K562 (cell line): ENCODE results near the gene NDUFAB1. TPM values are rescaled to one million over a fixed set of nuclear protein-coding genes. Genes with fewer than 3 reads are reported as not detected.
A peak's percentile ranks its signal among the peaks of the same experiment; 100 is the strongest.

Source experiments
- ATAC-seq: fragments of 200-7000 bp; cut with Tn5 transposase; 3 replicates; pipeline ENCODE4 v1.9.1; 2020; ENCODE audit warnings: moderate library complexity
- Bru-seq: library from RNA; stranded (reverse); fragments of 400-500 nt; gene quantifications from one replicate; lab custom pipeline; 2021; lab: Mats Ljungman, UMichigan
- BruChase-seq, 2 experiments: library from RNA; stranded (reverse); fragments of 400-500 nt; gene quantifications; one replicate each; lab custom pipeline; 2021; lab: Mats Ljungman, UMichigan
- BruUV-seq: library from RNA; stranded (reverse); fragments of 400-500 nt; replicated peaks from 2 replicates; lab custom pipeline; 2021; lab: Mats Ljungman, UMichigan
- CTCF ChIA-PET: fragments of 300-600 bp; formaldehyde crosslinking; extraction: SDS; loops from one replicate; lab custom pipeline; 2021; ENCODE audit warnings: low intra/inter-chr PET ratio; lab: Yijun Ruan, JAX
- POLR2A ChIA-PET: fragments of 300-600, 350-650 bp; sonication (Branson Sonifier 250); formaldehyde crosslinking; extraction: SDS; loops from one replicate; lab custom pipeline; 2021; ENCODE audit warnings: antibody characterized with exemption, inconsistent platforms; lab: Yijun Ruan, JAX
- DNase-seq, 4 experiments: peaks; one replicate each; pipeline versions ENCODE4 v3.0.0 to v3.0.0-alpha.2; 2011 to 2018; ENCODE audit warnings: low spot score in 3 of 4, mixed read lengths in 3 of 4; ENCODE audit errors: extremely low read depth in 1 of 4
- FAIRE-seq: peaks from 2 replicates; lab custom pipeline; 2011; peaks lifted over from hg19 to GRCh38; lab: Jason Lieb, UNC
- H2AFZ ChIP-seq: 2 replicates; pipeline ENCODE4 v1.6.0; 2011; ENCODE audit warnings: low read depth, low read length, control low read depth, inconsistent platforms
- H3K27ac ChIP-seq: fragments of 200-600 bp; 3 replicates; pipeline ENCODE4 v1.8.0; 2011; ENCODE audit warnings: low read depth, mild to moderate bottlenecking, control low read depth, inconsistent platforms, low read length, moderate library complexity, mixed read lengths; ENCODE audit errors: extremely low read depth
- H3K27me3 ChIP-seq, 2 experiments: fragments of 300-600 bp in 1 of 2; 2 replicates in 1 of 2; 3 replicates in 1 of 2; pipeline versions ENCODE4 v1.6.0 to v1.8.0; 2011; ENCODE audit warnings: inconsistent platforms in 2 of 2, low read length in 2 of 2, mild to moderate bottlenecking in 1 of 2, mixed read lengths in 1 of 2, moderate library complexity in 1 of 2; ENCODE audit not compliant: control insufficient read depth in 2 of 2, insufficient read depth in 2 of 2
- H3K36me3 ChIP-seq: fragments of 300-600 bp; 3 replicates; pipeline ENCODE4 v1.8.0; 2011; ENCODE audit warnings: mild to moderate bottlenecking, low read length, inconsistent platforms; ENCODE audit not compliant: control insufficient read depth, insufficient read depth
- H3K4me1 ChIP-seq, 2 experiments: fragments of 200-600 bp in 1 of 2; replicated peaks in 1 of 2; 2 replicates in 1 of 2; 3 replicates in 1 of 2; pipeline versions ENCODE4 v1.5.1 to v1.8.0; 2011; ENCODE audit warnings: inconsistent platforms in 2 of 2, low read length in 2 of 2, mild to moderate bottlenecking in 1 of 2, mixed read lengths in 1 of 2, moderate library complexity in 1 of 2; ENCODE audit not compliant: control insufficient read depth in 2 of 2, insufficient read depth in 2 of 2
- H3K4me2 ChIP-seq: 2 replicates; pipeline ENCODE4 v1.6.1; 2011; ENCODE audit warnings: low read length, control low read depth, inconsistent platforms, mixed read lengths; ENCODE audit not compliant: insufficient read depth
- H3K4me3 ChIP-seq: fragments of 200-600 bp; sonication (generic), shearing (Covaris generic); 2 replicates; pipeline ENCODE4 v1.5.1; 2016; ENCODE audit warnings: control low read depth, inconsistent platforms
- H3K79me2 ChIP-seq: fragments of 200-600 bp; 3 replicates; pipeline ENCODE4 v1.8.0; 2011; ENCODE audit warnings: low read length, inconsistent platforms; ENCODE audit not compliant: control insufficient read depth, insufficient read depth
- H3K9ac ChIP-seq, 2 experiments: 2 replicates each; pipeline versions ENCODE4 v1.6.0 to v1.6.1; 2011; ENCODE audit warnings: low read depth in 2 of 2, low read length in 2 of 2, control low read depth in 1 of 2, inconsistent platforms in 1 of 2, mild to moderate bottlenecking in 1 of 2, mixed read lengths in 1 of 2; ENCODE audit not compliant: insufficient read depth in 1 of 2
- H3K9me1 ChIP-seq: one replicate; pipeline ENCODE4 v1.6.0; 2011; ENCODE audit warnings: inconsistent platforms, mild to moderate bottlenecking, low read length, moderate library complexity; ENCODE audit not compliant: control insufficient read depth, insufficient read depth
- H3K9me3 ChIP-seq: replicated peaks from 2 replicates; pipeline ENCODE4 v1.5.1; 2011; ENCODE audit warnings: low read depth, low read length, inconsistent platforms; ENCODE audit not compliant: control insufficient read depth, insufficient read depth
- H4K20me1 ChIP-seq: replicated peaks from 2 replicates; pipeline ENCODE4 v1.6.1; 2011; ENCODE audit warnings: low read length, inconsistent platforms, mixed read lengths; ENCODE audit not compliant: control insufficient read depth, insufficient read depth
- ARID2 ChIP-seq: fragments of 450-650 bp; IDR thresholded peaks from 2 replicates; pipeline ENCODE4 v1.6.1; 2017; ENCODE audit warnings: antibody characterized with exemption, mild to moderate bottlenecking
- CHD4 ChIP-seq: fragments of 200-600 bp; sonication (generic); IDR thresholded peaks from 3 replicates; pipeline ENCODE4 v1.6.1; 2012; ENCODE audit warnings: low read depth, mild to moderate bottlenecking, mixed read lengths, low read length, inconsistent platforms; ENCODE audit not compliant: insufficient read depth, insufficient replicate concordance, poor library complexity, severe bottlenecking
- HCFC1 ChIP-seq: IDR thresholded peaks from 2 replicates; pipeline ENCODE4 v1.6.1; 2012; ENCODE audit warnings: low read depth, low read length, improper control_type of control experiment
- KLF16 ChIP-seq: IDR thresholded peaks from 2 replicates; pipeline ENCODE4 v1.6.1; 2016; ENCODE audit warnings: antibody characterized with exemption
- LCOR ChIP-seq: sonication (generic); formaldehyde crosslinking; IDR thresholded peaks from 2 replicates; pipeline ENCODE4 v1.8.0; 2022; ENCODE audit warnings: mild to moderate bottlenecking, missing genetic modification reagents
- MYNN ChIP-seq, 2 experiments: sonication (generic); formaldehyde crosslinking in 1 of 2; IDR thresholded peaks; 2 replicates each; pipeline versions ENCODE4 v1.5.0 to v1.6.1; 2016 to 2020; ENCODE audit warnings: antibody characterized with exemption in 1 of 2, missing genetic modification reagents in 1 of 2
- NCOA1 ChIP-seq: fragments of 450-650 bp; IDR thresholded peaks from 2 replicates; pipeline ENCODE4 v1.6.1; 2016; ENCODE audit warnings: low read depth
- NR2C1 ChIP-seq, 2 experiments: fragments of 450-650 bp; IDR thresholded peaks; 2 replicates each; pipeline ENCODE4 v1.6.1; 2017; ENCODE audit warnings: mild to moderate bottlenecking in 2 of 2, antibody characterized with exemption in 1 of 2, inconsistent platforms in 1 of 2, missing compliant biosample characterization in 1 of 2, missing genetic modification characterization in 1 of 2
- RBM22 ChIP-seq: fragments of 200-400 bp; formaldehyde crosslinking; IDR thresholded peaks from 2 replicates; pipeline ENCODE4 v1.6.1; 2018; ENCODE audit warnings: low read length, low read depth; ENCODE audit not compliant: poor library complexity, severe bottlenecking
- TAF1 ChIP-seq: IDR thresholded peaks from 2 replicates; pipeline ENCODE4 v1.6.1; 2011; ENCODE audit warnings: mild to moderate bottlenecking, low read length, moderate library complexity; ENCODE audit not compliant: insufficient read depth, control insufficient read depth, severe bottlenecking; ENCODE audit errors: extremely low read depth
- TEAD4 ChIP-seq, 2 experiments: sonication (generic) in 1 of 2; formaldehyde crosslinking in 1 of 2; IDR thresholded peaks; 2 replicates each; pipeline versions ENCODE4 v1.6.1 to v1.8.0; 2012 to 2022; ENCODE audit warnings: borderline replicate concordance in 1 of 2, inconsistent platforms in 1 of 2, low read length in 1 of 2, mild to moderate bottlenecking in 1 of 2, missing genetic modification reagents in 1 of 2
- ZC3H8 ChIP-seq: fragments of 450-650 bp; IDR thresholded peaks from 2 replicates; pipeline ENCODE4 v1.6.1; 2017
- ZNF232 ChIP-seq: sonication (generic); formaldehyde crosslinking; IDR thresholded peaks from 2 replicates; pipeline ENCODE4 v1.8.0; 2022; ENCODE audit warnings: mild to moderate bottlenecking, missing genetic modification reagents
- ZNF764 ChIP-seq: fragments of 250-450 bp; sonication (Bioruptor Pico); IDR thresholded peaks from 2 replicates; pipeline ENCODE4 v1.4.0; 2020; ENCODE audit warnings: low read depth, mild to moderate bottlenecking, moderate library complexity
- WGBS: fragments of 100-300 bp; shearing (Covaris generic); methylation state at CpG from one replicate; pipeline ENCODE4 v1.1.6; 2016; ENCODE audit warnings: low coverage, mixed read lengths; ENCODE audit not compliant: insufficient coverage; ENCODE audit errors: missing lambda C conversion rate; 5-methylcytosine and 5-hydroxymethylcytosine counted together
- in situ Hi-C: fragments of 300-500 bp; cut with MboI; formaldehyde crosslinking; loops from 4 replicates; pipeline ENCODE4 v1.15.0; 2018; ENCODE audit warnings: inconsistent platforms, mixed read lengths
- intact Hi-C: fragments of 100-400 bp; cut with micrococcal nuclease; formaldehyde crosslinking; loops from 2 replicates; pipeline ENCODE4 v1.14.2; 2022
- long read RNA-seq, 3 experiments: library from polyadenylated mRNA in 2 of 3; library from RNA in 1 of 3; unstranded in 2 of 3; stranded (forward) in 1 of 3; transcript quantifications; one replicate each; pipeline ENCODE4 v2.0.0, GENCODE V29; 2019 to 2022
- polyA minus RNA-seq, 3 experiments: library from RNA; depleted of rRNA, polyadenylated mRNA; stranded (reverse); fragments of >200 nt; gene quantifications; 2 replicates each; pipeline ENCODE4 v1.2.3, GENCODE V29; 2011
- polyA plus RNA-seq, 8 experiments: library from polyadenylated mRNA; depleted of rRNA in 4 of 8; stranded (reverse) in 5 of 8; unstranded in 3 of 8; fragments of >200 nt; fragmentation: Nextera tagmentation in 2 of 8; fragmentation: Illumina TruSeq in 1 of 8; extraction: Ambion mirVana in 2 of 8; extraction: Trizol in 1 of 8; gene quantifications; 2 replicates each; pipeline versions ENCODE4 v1.2.1 to v1.2.3, GENCODE V29; 2011 to 2014; ENCODE audit warnings: inconsistent platforms in 1 of 8, missing spikeins in 1 of 8
- total RNA-seq, 7 experiments: library from RNA; depleted of rRNA in 6 of 7; stranded (reverse); fragments of >200 nt in 6 of 7; fragmentation: Illumina TruSeq in 2 of 7; extraction: Trizol in 2 of 7; gene quantifications; 2 replicates each; pipeline versions ENCODE4 v1.2.1 to v1.2.3, GENCODE V29; 2011 to 2021; ENCODE audit warnings: low replicate concordance in 1 of 7

Gene NDUFAB1
- total RNA-seq (2011; cell fraction: chromatin; rRNA removed; ENCODE audit: low replicate concordance): 39.9 and 62.7 TPM in 2 replicates
- total RNA-seq (2011; cell fraction: nucleolus; rRNA removed): 38.2 and 39.7 TPM in 2 replicates
- total RNA-seq (2011; cell fraction: nucleoplasm; rRNA removed): 52.5 and 65.8 TPM in 2 replicates
- total RNA-seq (2014; rRNA removed) (355 and 382 TPM in 2 replicates), total RNA-seq (2014; rRNA removed; fragmentation: Illumina TruSeq; extraction: Trizol) (234 and 245 TPM in 2 replicates), total RNA-seq (2015; rRNA removed; fragmentation: Illumina TruSeq; extraction: Trizol) (215 and 235 TPM in 2 replicates), total RNA-seq (2021) (238 and 260 TPM in 2 replicates), polyA plus RNA-seq (2011; rRNA removed) (246 and 317 TPM in 2 replicates), polyA plus RNA-seq (2014; fragmentation: Illumina TruSeq; extraction: Trizol) (143 and 182 TPM in 2 replicates), polyA plus RNA-seq (2014; fragmentation: Nextera tagmentation; extraction: Ambion mirVana) (100 to 1,000 TPM; 123 to 240 TPM), polyA plus RNA-seq (2014; rRNA removed) (481 and 558 TPM in 2 replicates), polyA minus RNA-seq (2011; rRNA and poly(A)+ RNA removed) (77.6 and 92.4 TPM in 2 replicates), Bru-seq, nascent RNA (percentile 88 among the genes with signal in this experiment), BruChase-seq, experiment 1, labeled RNA remaining after a 2-hour chase (percentile 93 among the genes with signal in this experiment), BruChase-seq, experiment 2, labeled RNA remaining after a 6-hour chase (percentile 91 among the genes with signal in this experiment)
- polyA plus RNA-seq (2011; cell fraction: cytosol; rRNA removed): 350 and 532 TPM in 2 replicates
- 78.8 and 89.0 TPM in 2 replicates for polyA plus RNA-seq (2011; cell fraction: nucleus; rRNA removed)
- 168 and 302 TPM in 2 replicates for polyA plus RNA-seq (2012)
- polyA minus RNA-seq (2011; cell fraction: cytosol; rRNA and poly(A)+ RNA removed): 86.8 and 89.9 TPM in 2 replicates
- polyA minus RNA-seq (2011; cell fraction: nucleus; rRNA and poly(A)+ RNA removed): 16.8 and 23.7 TPM in 2 replicates
- long read RNA-seq, experiment 1, transcript NDUFAB1-201 (5 exons, 717 nt): major isoform, 389 of 435 reads
- long read RNA-seq, experiment 1, partial matches to known transcripts: 35 of 435 reads
- long read RNA-seq, experiment 1, other reads (novel, unspliced or antisense): 7 of 435 reads
- long read RNA-seq, experiment 2, transcript NDUFAB1-201 (5 exons, 717 nt): major isoform, 280 of 300 reads
- long read RNA-seq, experiment 2, partial matches to known transcripts: 15 of 300 reads
- long read RNA-seq, experiment 2, other reads (novel, unspliced or antisense): 3 of 300 reads
- long read RNA-seq, experiment 3, transcript NDUFAB1-201 (5 exons, 717 nt): major isoform, 361 of 364 reads
- long read RNA-seq, experiment 3, partial matches to known transcripts: 0 of 364 reads
- long read RNA-seq, experiment 3, other reads (novel, unspliced or antisense): 2 of 364 reads

DNA sequence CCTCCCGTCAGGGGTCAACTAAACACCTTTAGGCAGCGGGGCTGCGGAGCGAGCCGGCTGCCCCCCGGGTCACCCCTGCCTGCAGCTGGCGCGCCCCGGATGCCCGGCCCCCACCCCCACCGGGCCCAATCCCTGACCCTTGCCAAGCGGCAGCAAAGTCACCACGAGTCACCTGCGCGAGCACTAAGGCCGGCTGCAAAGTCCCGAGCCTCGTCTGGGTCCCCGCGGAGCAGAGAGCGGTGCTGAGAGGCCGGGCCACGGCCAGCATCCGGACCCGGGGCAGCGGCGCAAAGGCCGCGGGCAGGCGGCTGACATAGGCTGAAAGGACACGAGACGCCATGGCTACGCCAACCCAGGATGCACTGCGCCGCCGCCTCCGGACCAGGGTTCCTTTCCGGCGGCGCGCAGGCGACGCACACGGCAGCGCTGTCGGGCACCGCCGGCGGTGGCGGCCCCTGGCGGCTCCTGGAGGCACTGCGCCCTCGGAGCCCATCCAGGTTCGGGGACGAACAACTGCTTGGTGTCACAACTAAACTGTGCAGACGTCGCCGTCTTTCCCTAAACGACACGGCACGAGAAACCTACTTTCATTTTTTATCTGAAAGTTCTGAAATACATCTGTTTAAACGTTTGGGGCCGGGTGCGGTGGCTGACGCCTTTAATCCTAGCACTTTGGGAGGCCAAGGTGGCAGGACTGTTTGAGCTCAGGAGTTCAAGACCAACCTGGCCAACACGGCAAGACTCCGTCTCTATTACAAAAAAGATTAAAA lies at the start of gene NDUFAB1:
Gene NDUFAB1, minus strand, starts transcription at position 366 of the 770 bp plus-strand sequence. Its CDS starts 26 bp downstream, at position 340.
- Histone ChIP-seq H3K27me3 (no peaks in the 10 kb centered on the region), H3K27ac (peak within 1 kb of the TSS; percentile 86), H3K4me1 (peaks cover 12 to 18% of the 10 kb centered on the region in 2 experiments; a peak in 4 of 5 replicates), H3K9me1 (no peaks in the 10 kb centered on the region), H2AFZ (peak within 1 kb of the TSS; percentile 96), H3K79me2 (peaks cover 48% of the 10 kb centered on the region), H3K9me3 (no peaks in the 10 kb centered on the region), H3K4me3 (peak within 1 kb of the TSS; percentile 80), H3K9ac (peak within 1 kb of the TSS; percentile 95 to 99), H4K20me1 (no peaks in the 10 kb centered on the region; the same call in 1 of the 2 replicates), H3K36me3 (peaks cover 38% of the 10 kb centered on the region), H3K4me2 (peak within 1 kb of the TSS; percentile 99)
- ChIA-PET POLR2A (interaction anchor here (0.7 to 1.5 kb wide), 6 partner anchors 7 to 482 kb away, joined by 3 to 9 read pairs (median 3); partner anchors contain the start of genes EARS2 and UBFD1), CTCF (interaction anchor here (1.3 kb wide), 1 partner anchor 39 kb away, joined by 4 read pairs; the partner anchor contains the start of genes EARS2 and UBFD1)
- in situ Hi-C loops: no loop called here
- BruUV-seq: no TSS peak
- FAIRE-seq (peak; percentile 85), ATAC-seq (peak; percentile 96), DNase-seq (peak; percentile 88 to 94 (median 88))
- intact Hi-C loops: no loop called here
- under 1% methylated on average over 58 of the region's 67 CpGs for WGBS
- TF ChIP-seq TEAD4 (IDR thresholded peaks at IDR 0.05; ENCODE audit: low read length) (no peak), TEAD4 (CRISPR knock-in tag; IDR thresholded peaks at IDR 0.05; ENCODE audit: borderline replicate concordance) (no peak), CHD4 (no peak), ZNF232 (CRISPR knock-in tag) (no peak), HCFC1 (peak; percentile 79), RBM22 (peak; percentile 69), LCOR (CRISPR knock-in tag) (no peak; the same call in 1 of the 2 replicates), ARID2 (no peak), TAF1 (peak; percentile 83), KLF16 (no peak), NCOA1 (no peak), ZNF764 (CRISPR knock-in tag) (no peak), MYNN (IDR thresholded peaks at IDR 0.05) (peak; percentile 42; the same call in 1 of the 2 replicates), MYNN (CRISPR knock-in tag; IDR thresholded peaks at IDR 0.05) (no peak), NR2C1 (IDR thresholded peaks at IDR 0.05) (no peak), NR2C1 (tag; IDR thresholded peaks at IDR 0.05) (no peak), ZC3H8 (no peak)
